Activated T-helper 17 cell treated with anti-CD3 and anti-CD28 coated beads, Interleukin-2, amount 50 U/mL, for 72 hours (primary cell): Measurements from ENCODE around the gene CORO2A. TPM values are rescaled to one million over a fixed set of nuclear protein-coding genes. Genes with fewer than 3 reads are reported as not detected.

Experiments used
- total RNA-seq, 2 donors: library from RNA; stranded (reverse); gene quantifications; one replicate each; pipeline ENCODE4 v1.2.3, GENCODE V29; 2022

CORO2A gene
- total RNA-seq, 2 donors from 2014 or later, result 9.9 to 18.2 TPM

Other genes starting within 250 kb of the CORO2A start
- 100 to 1,000 TPM; 182 to 257 TPM for gene ANP32B, start 209.3 kb downstream of the CORO2A start, total RNA-seq
- gene NANS, start 135.9 kb downstream of the CORO2A start, total RNA-seq, result 10 to 100 TPM; 46.4 to 54.4 TPM
- 10 to 100 TPM; 43.4 to 57.8 TPM for gene TRIM14, start 73.4 kb downstream of the CORO2A start, total RNA-seq
- gene TBC1D2, start 63.0 kb upstream of the CORO2A start, total RNA-seq, result 1 to 10 TPM; 5.6 to 6.4 TPM